ENCODE measurements around the gene SPHK2.

SPHK2 gene

DNA sequence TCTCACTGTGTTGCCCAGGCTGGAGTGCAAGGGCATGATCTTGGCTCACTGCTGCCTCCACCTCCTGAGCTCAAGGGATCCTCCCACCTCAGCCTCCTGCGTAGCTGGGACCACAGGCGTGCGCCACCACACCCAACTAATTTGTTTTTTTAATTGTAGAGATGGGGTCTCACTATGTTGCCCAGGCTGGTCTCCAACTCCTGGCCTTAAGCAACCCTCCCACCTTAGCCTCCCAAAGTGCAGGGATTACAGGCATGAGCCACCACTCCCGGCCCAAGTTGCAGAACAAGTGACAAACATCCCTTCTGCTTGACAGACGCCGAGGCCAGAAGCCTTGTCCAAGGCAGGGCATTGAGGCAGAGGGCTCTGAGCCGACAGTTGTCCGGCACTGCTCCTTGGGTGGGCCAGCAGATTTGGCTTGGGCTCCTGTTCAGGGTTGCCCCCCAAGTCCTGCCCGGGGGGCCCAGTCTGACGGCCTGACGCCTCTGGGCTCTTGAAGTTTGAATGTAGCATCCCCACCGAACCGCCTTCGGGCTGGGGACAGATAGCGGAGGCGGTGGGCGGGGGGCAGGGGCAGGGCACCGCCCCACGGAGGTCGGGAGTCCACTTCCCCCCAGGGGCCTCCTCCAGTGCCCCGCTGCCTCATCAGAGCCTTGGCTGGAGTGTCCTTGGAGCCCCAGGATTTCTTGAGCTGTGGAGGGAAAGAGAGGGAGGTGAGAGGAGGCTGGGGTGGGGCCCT lies 18.5 kb upstream of the SPHK2 start:
- Histone ChIP-seq H3K27me3 (ENCODE audit: control insufficient read depth, low read length) (no peaks in the 10 kb centered on the region), H3K9me3 (ENCODE audit: control insufficient read depth, insufficient read depth, low read length) (no peaks in the 10 kb centered on the region), H3F3A (ENCODE audit: control insufficient read depth, insufficient read depth) (no peaks in the 10 kb centered on the region), H3K4me1 (ENCODE audit: control insufficient read depth, low read length) (peaks cover 16% of the 10 kb centered on the region), H3K27ac (ENCODE audit: low read depth, low read length) (no peak overlapping the region), H3K4me3 (ENCODE audit: low read length) (no peak overlapping the region), H3K9me2 (replicated peaks; ENCODE audit: control insufficient read depth, low read length) (no peaks in the 10 kb centered on the region), H3K36me3 (ENCODE audit: control insufficient read depth, low read length) (no peaks in the 10 kb centered on the region), H3K4me2 (ENCODE audit: low read length) (no peak overlapping the region), H3K79me2 (ENCODE audit: control insufficient read depth, low read length) (no peaks in the 10 kb centered on the region), H4K20me1 (ENCODE audit: control insufficient read depth, insufficient read depth, low read depth, low read length) (no peaks in the 10 kb centered on the region)
- TF ChIP-seq EZH2phosphoT487 (IDR thresholded peaks at IDR 0.05; ENCODE audit: borderline replicate concordance, low read length), result no peak
- TF ChIP-seq, protein P1, sequence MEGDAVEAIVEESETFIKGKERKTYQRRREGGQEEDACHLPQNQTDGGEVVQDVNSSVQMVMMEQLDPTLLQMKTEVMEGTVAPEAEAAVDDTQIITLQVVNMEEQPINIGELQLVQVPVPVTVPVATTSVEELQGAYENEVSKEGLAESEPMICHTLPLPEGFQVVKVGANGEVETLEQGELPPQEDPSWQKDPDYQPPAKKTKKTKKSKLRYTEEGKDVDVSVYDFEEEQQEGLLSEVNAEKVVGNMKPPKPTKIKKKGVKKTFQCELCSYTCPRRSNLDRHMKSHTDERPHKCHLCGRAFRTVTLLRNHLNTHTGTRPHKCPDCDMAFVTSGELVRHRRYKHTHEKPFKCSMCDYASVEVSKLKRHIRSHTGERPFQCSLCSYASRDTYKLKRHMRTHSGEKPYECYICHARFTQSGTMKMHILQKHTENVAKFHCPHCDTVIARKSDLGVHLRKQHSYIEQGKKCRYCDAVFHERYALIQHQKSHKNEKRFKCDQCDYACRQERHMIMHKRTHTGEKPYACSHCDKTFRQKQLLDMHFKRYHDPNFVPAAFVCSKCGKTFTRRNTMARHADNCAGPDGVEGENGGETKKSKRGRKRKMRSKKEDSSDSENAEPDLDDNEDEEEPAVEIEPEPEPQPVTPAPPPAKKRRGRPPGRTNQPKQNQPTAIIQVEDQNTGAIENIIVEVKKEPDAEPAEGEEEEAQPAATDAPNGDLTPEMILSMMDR (IDR thresholded peaks at IDR 0.05; ENCODE audit: low read depth, low read length, poor library complexity, severe bottlenecking), result no peak

DNA sequence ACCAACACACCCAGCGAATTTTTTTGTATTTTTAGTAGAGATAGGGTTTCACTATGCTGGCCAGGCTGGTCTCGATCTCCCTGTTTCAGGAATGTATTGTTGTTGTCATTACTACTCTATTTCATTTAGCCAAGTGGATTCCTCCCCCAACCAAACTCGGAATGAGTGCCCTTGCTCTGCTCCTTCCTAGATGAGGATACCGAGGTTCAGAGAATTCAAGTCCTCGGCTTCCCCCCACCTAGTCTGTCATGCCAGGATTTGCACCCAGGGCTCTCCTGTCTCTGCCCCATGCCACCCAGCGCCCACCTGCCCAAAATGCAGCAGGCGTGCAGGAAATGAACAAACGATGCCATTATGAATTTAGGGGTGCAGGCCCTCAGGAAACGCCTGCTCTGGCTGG lies 16.3 kb upstream of the SPHK2 start:
- Histone ChIP-seq H3K4me3 (ENCODE audit: low read length) (no peak overlapping the region), H3K4me1 (ENCODE audit: control insufficient read depth, low read length) (no peaks in the 10 kb centered on the region), H3K9me3 (ENCODE audit: control insufficient read depth, insufficient read depth, low read length) (no peaks in the 10 kb centered on the region), H3K27ac (ENCODE audit: low read depth, low read length) (no peak overlapping the region), H3F3A (ENCODE audit: control insufficient read depth, insufficient read depth) (no peaks in the 10 kb centered on the region), H3K9me2 (replicated peaks; ENCODE audit: control insufficient read depth, low read length) (no peaks in the 10 kb centered on the region), H3K4me2 (ENCODE audit: low read length) (no peak overlapping the region), H4K20me1 (ENCODE audit: control insufficient read depth, insufficient read depth, low read depth, low read length) (no peaks in the 10 kb centered on the region), H3K27me3 (ENCODE audit: control insufficient read depth, low read length) (no peaks in the 10 kb centered on the region), H3K36me3 (ENCODE audit: control insufficient read depth, low read length) (no peaks in the 10 kb centered on the region), H3K79me2 (ENCODE audit: control insufficient read depth, low read length) (no peaks in the 10 kb centered on the region)
- TF ChIP-seq EZH2phosphoT487 (IDR thresholded peaks at IDR 0.05; ENCODE audit: borderline replicate concordance, low read length), result no peak
- TF ChIP-seq, protein P1 (IDR thresholded peaks at IDR 0.05; ENCODE audit: low read depth, low read length, poor library complexity, severe bottlenecking), result no peak

DNA sequence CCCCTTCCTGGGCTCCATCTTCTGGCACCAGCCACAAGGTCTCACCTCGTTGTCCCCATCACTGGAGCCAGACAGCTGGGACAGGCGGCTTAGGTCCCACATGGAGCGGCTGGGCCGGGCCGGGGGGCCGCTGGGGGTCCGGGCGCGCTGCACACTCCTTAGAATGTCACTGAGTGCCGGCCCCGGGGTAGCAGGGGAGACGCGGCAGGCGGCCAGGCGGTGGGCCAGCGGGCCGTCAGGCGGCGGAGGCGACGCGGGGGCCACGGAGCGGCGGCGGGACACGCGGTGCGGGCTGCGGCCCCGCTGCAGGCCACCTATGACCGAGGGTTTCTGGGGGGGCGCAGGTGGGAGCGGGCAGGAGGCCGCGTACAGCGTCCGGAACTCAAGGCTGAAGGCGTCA lies 15.9 kb upstream of the SPHK2 start:
- TF ChIP-seq EZH2phosphoT487 (IDR thresholded peaks at IDR 0.05; ENCODE audit: borderline replicate concordance, low read length), result no peak
- TF ChIP-seq, protein P1 (IDR thresholded peaks at IDR 0.05; ENCODE audit: low read depth, low read length, poor library complexity, severe bottlenecking), result no peak
- no peaks in the 10 kb centered on the region for H3K4me1 ChIP-seq (ENCODE audit: control insufficient read depth, low read length)
- no peaks in the 10 kb centered on the region for H3F3A ChIP-seq (ENCODE audit: control insufficient read depth, insufficient read depth)
- H3K36me3 ChIP-seq (ENCODE audit: control insufficient read depth, low read length), result no peaks in the 10 kb centered on the region
- H4K20me1 ChIP-seq (ENCODE audit: control insufficient read depth, insufficient read depth, low read depth, low read length), result no peaks in the 10 kb centered on the region
- H3K27ac ChIP-seq (ENCODE audit: low read depth, low read length), result no peak overlapping the region
- H3K79me2 ChIP-seq (ENCODE audit: control insufficient read depth, low read length), result no peaks in the 10 kb centered on the region
- no peaks in the 10 kb centered on the region for H3K27me3 ChIP-seq (ENCODE audit: control insufficient read depth, low read length)
- no peaks in the 10 kb centered on the region for H3K9me3 ChIP-seq (ENCODE audit: control insufficient read depth, insufficient read depth, low read length)
- no peaks in the 10 kb centered on the region for H3K9me2 ChIP-seq (replicated peaks; ENCODE audit: control insufficient read depth, low read length)
- no peak overlapping the region for H3K4me2 ChIP-seq (ENCODE audit: low read length)
- no peak overlapping the region for H3K4me3 ChIP-seq (ENCODE audit: low read length)

Measured in DOHH2 (cell line).